Measurements from ENCODE around the gene ETFB.

Gene ETFB

DNA sequence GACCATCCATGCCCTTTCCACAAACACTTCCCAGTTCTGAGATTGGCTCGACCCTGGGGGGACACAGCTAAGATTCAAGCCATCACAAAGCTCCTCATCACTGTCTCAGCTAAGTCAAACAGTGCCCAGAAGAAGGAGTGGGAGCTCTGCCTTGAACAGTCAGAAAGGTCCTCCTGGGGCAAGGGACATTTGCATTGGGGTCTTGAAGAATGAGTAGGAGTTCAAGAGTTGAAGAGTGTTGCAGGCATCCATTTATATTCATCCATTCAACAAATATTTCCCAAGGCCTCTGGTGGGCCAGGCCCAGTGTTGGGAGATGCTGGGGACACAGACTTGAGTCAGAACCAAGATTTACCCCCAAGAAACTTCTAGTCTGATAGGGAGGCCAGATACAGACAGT lies 48.2 kb downstream of the ETFB start:
- TF ChIP-seq, protein P1, sequence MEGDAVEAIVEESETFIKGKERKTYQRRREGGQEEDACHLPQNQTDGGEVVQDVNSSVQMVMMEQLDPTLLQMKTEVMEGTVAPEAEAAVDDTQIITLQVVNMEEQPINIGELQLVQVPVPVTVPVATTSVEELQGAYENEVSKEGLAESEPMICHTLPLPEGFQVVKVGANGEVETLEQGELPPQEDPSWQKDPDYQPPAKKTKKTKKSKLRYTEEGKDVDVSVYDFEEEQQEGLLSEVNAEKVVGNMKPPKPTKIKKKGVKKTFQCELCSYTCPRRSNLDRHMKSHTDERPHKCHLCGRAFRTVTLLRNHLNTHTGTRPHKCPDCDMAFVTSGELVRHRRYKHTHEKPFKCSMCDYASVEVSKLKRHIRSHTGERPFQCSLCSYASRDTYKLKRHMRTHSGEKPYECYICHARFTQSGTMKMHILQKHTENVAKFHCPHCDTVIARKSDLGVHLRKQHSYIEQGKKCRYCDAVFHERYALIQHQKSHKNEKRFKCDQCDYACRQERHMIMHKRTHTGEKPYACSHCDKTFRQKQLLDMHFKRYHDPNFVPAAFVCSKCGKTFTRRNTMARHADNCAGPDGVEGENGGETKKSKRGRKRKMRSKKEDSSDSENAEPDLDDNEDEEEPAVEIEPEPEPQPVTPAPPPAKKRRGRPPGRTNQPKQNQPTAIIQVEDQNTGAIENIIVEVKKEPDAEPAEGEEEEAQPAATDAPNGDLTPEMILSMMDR (IDR thresholded peaks at IDR 0.05) = no peak

DNA sequence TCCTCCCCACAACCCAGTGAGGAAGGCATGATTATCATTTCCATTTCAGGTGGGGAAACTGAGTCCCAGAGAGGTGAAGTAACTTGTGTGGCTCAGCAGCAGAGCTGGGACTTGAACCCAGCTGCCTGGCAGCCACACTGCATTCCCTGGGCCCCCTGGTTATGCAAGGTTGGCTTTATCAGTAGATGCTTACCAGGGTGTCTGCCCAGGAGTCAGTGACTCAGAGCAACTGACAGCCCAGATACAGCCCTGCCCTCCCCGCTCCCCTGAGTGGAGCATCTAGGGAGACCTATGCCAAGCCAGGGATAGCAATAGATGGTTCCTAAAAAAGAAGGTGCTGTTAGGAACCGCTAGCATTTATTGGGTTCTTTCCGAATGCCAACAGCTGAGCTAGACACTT lies 48.8 kb downstream of the ETFB start:
- peaks cover 43% of the 10 kb centered on the region for H3K27me3 Mint-ChIP-seq (ENCODE audit: low read depth, poor library complexity)
- TF ChIP-seq, protein P1 (IDR thresholded peaks at IDR 0.05) = no peak
- DNase-seq = no peak
- H3K27ac Mint-ChIP-seq = no peak overlapping the region
- peaks cover 13% of the 10 kb centered on the region for H3K9me3 Mint-ChIP-seq
- no peak overlapping the region for H3K4me3 Mint-ChIP-seq
- H3K36me3 Mint-ChIP-seq (ENCODE audit: low read depth) = peaks cover 11% of the 10 kb centered on the region
- H3K4me1 Mint-ChIP-seq = peaks cover 26% of the 10 kb centered on the region

More for the DNA sequence above, 48.2 kb downstream of the ETFB start:
- DNase-seq = no peak
- Mint-ChIP-seq H3K27me3 (ENCODE audit: low read depth, poor library complexity) (peaks cover 37% of the 10 kb centered on the region), H3K27ac (no peak overlapping the region), H3K9me3 (peaks cover 13% of the 10 kb centered on the region), H3K4me3 (no peak overlapping the region), H3K36me3 (ENCODE audit: low read depth) (peaks cover 11% of the 10 kb centered on the region), H3K4me1 (peaks cover 24% of the 10 kb centered on the region)

DNA sequence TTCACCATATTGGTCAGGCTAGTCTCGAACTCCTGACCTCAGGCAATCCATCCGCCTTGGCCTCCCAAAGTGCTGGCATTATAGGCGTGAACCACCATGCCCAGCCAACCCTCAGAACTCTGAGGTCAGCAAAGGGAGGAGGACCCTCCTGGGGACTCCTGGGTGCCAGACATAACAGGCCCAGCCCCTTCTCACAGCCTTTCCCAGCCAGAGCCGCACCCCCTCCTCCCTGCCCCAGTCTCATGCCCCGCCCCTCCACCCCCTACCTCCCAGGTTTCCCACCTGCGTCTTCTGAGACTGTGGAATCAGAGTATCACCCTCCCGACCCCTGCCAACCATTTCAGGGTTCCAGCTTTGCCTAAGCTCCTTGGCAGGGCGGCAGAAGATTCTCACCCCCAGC lies 49.5 kb downstream of the ETFB start:
- peaks cover 11% of the 10 kb centered on the region for H3K36me3 Mint-ChIP-seq (ENCODE audit: low read depth)
- no peak overlapping the region for H3K27ac Mint-ChIP-seq
- peaks cover 45% of the 10 kb centered on the region for H3K27me3 Mint-ChIP-seq (ENCODE audit: low read depth, poor library complexity)
- H3K4me3 Mint-ChIP-seq = no peak overlapping the region
- H3K4me1 Mint-ChIP-seq = peaks cover 30% of the 10 kb centered on the region
- peaks cover 13% of the 10 kb centered on the region for H3K9me3 Mint-ChIP-seq
- TF ChIP-seq, protein P1 (IDR thresholded peaks at IDR 0.05) = no peak
- no peak for DNase-seq

DNA sequence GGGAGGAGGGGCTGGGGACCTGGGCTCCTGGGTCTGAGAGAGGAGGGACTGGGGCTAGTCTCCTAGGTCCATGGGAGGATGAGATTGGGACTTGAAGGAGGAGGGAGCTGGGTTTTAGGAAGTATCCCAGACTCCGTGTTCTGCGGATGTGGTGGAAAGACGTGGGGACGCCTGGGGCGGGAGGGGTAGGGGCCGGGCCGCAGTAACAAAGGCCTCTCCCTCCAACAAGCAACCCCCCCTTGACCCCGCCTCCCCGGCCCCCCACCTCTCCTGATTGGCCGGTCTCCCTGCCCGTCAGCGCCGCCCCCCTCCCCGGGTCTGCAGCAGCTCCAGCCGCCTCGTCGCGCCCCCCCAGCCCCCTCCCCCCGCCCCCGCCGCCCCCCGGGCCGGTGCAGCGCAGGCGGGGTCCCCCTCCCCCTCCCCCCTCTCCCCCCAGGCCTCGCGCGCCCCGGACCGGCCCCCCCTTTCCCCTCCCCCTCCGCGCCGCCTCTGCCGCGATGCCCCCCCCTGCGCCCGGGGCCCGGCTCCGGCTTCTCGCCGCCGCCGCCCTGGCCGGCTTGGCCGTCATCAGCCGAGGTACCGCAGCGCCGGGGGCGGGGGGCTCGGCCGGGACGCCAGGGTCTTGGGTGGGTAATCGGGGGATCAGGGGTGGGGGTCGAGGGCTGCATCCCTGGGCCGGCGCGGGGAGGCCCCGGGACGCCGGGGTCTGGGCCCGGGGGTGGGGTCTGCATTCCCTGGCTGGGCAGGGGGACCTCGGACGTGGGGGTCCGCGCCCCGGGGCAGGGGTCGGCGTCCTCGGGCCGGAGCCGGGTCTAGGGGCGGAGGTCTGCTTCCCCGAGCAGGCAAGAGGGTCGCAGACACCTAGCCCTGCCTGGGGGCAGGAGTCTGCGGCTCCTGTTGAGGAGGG lies 54.6 kb downstream of the ETFB start, which contains the start of gene IGLON5:
Gene IGLON5 (plus strand): TSS at position 294 of the 907 bp plus-strand sequence. CDS start 204 bp downstream, at position 498.
- DNase-seq = peak; percentile 57
- peak within 1 kb of the TSS; percentile 84 for H3K4me3 Mint-ChIP-seq
- H3K36me3 Mint-ChIP-seq (ENCODE audit: low read depth) = peaks cover 11% of the 10 kb centered on the region
- H3K4me1 Mint-ChIP-seq = peaks cover 17% of the 10 kb centered on the region
- TF ChIP-seq, protein P1 (IDR thresholded peaks at IDR 0.05) = no peak
- peaks cover 56% of the 10 kb centered on the region for H3K27me3 Mint-ChIP-seq (ENCODE audit: low read depth, poor library complexity)
- peaks cover 31% of the 10 kb centered on the region for H3K9me3 Mint-ChIP-seq
- H3K27ac Mint-ChIP-seq = no peak within 1 kb of the TSS

DNA sequence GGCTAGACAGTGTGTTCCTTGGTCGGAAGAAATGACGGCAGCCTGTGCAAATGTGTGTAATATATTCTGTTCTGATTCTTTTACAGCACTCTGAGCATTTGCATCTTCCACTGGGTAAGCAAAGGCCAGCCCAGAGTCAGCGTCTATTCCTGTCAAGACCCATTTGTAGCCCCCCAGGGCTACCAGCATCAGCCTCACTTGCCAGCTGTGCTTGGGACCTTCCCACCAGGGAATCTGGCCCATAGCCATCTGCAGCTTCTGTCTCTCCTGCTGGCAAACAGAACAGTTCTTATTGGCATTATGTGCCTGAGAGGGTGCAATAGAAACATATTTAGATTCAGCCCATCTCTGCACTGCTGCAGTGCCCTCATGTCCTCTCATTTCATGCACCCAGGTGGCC lies 60.7 kb downstream of the ETFB start:
- H3K36me3 Mint-ChIP-seq (ENCODE audit: low read depth) = no peaks in the 10 kb centered on the region

More for the DNA sequence above, 60.7 kb downstream of the ETFB start:
- H3K27ac Mint-ChIP-seq = no peak overlapping the region
- peaks cover 6% of the 10 kb centered on the region for H3K4me1 Mint-ChIP-seq
- no peak overlapping the region for H3K4me3 Mint-ChIP-seq
- H3K9me3 Mint-ChIP-seq = peaks cover 31% of the 10 kb centered on the region
- H3K27me3 Mint-ChIP-seq (ENCODE audit: low read depth, poor library complexity) = peaks cover 45% of the 10 kb centered on the region
- TF ChIP-seq, protein P1 (IDR thresholded peaks at IDR 0.05) = no peak
- no peak for DNase-seq
